H9 (cell line): ENCODE data around the gene CDC14A. TPM values are rescaled to one million over a fixed set of nuclear protein-coding genes. Genes with fewer than 3 reads are reported as not detected.

Experiments used
- DNase-seq: peaks from one replicate; pipeline ENCODE4 v3.0.0-alpha.2; 2017
- H2AFZ ChIP-seq: one replicate; pipeline ENCODE4 v1.6.1; 2013; ENCODE audit warnings: mild to moderate bottlenecking, low read length, control low read depth, moderate library complexity
- H2AK5ac ChIP-seq: 2 replicates; pipeline ENCODE4 v1.6.1; 2013; ENCODE audit warnings: low read length, control low read depth, mixed read lengths; ENCODE audit not compliant: insufficient read length
- H2BK120ac ChIP-seq: one replicate; pipeline ENCODE4 v1.6.1; 2013; ENCODE audit warnings: low read depth, mild to moderate bottlenecking, low read length, control low read depth, inconsistent platforms; ENCODE audit not compliant: poor library complexity, severe bottlenecking
- H2BK12ac ChIP-seq: 2 replicates; pipeline ENCODE4 v1.6.1; 2013; ENCODE audit warnings: low read length, control low read depth, mixed read lengths, low read depth; ENCODE audit not compliant: insufficient read length
- H2BK15ac ChIP-seq: 2 replicates; pipeline ENCODE4 v1.6.1; 2013; ENCODE audit warnings: low read depth, low read length, control low read depth
- H2BK20ac ChIP-seq: one replicate; pipeline ENCODE4 v1.6.1; 2013; ENCODE audit warnings: low read depth, mild to moderate bottlenecking, low read length, control low read depth, inconsistent platforms; ENCODE audit not compliant: poor library complexity, severe bottlenecking
- H2BK5ac ChIP-seq: 2 replicates; pipeline ENCODE4 v1.6.1; 2013; ENCODE audit warnings: low read length, control low read depth, mixed read lengths; ENCODE audit not compliant: insufficient read length
- H3K14ac ChIP-seq: 2 replicates; pipeline ENCODE4 v1.6.1; 2013; ENCODE audit warnings: low read length, control low read depth; ENCODE audit not compliant: insufficient read depth
- H3K18ac ChIP-seq: 2 replicates; pipeline ENCODE4 v1.6.1; 2013; ENCODE audit warnings: low read depth, mild to moderate bottlenecking, mixed read lengths, low read length, control low read depth; ENCODE audit not compliant: insufficient read length
- H3K23ac ChIP-seq: 2 replicates; pipeline ENCODE4 v1.6.1; 2013; ENCODE audit warnings: low read length, control low read depth, mixed read lengths, low read depth; ENCODE audit not compliant: insufficient read length
- H3K23me2 ChIP-seq: 2 replicates; pipeline ENCODE4 v1.6.1; 2013; ENCODE audit warnings: low read depth, mild to moderate bottlenecking, mixed read lengths, low read length, control low read depth; ENCODE audit not compliant: insufficient read length, poor library complexity, severe bottlenecking
- H3K27ac ChIP-seq: 2 replicates; pipeline ENCODE4 v1.5.1; 2013; ENCODE audit warnings: low read length, control low read depth, mixed read lengths, low read depth; ENCODE audit not compliant: insufficient read length
- H3K27me3 ChIP-seq: 2 replicates; pipeline ENCODE4 v1.6.1; 2013; ENCODE audit warnings: low read length, control low read depth, inconsistent platforms; ENCODE audit not compliant: insufficient read depth
- H3K4ac ChIP-seq: 2 replicates; pipeline ENCODE4 v1.6.1; 2013; ENCODE audit warnings: low read depth, mild to moderate bottlenecking, control low read depth, inconsistent platforms, low read length, moderate library complexity
- H3K4me1 ChIP-seq: 2 replicates; pipeline ENCODE4 v1.6.1; 2013; ENCODE audit warnings: low read length, control low read depth, inconsistent platforms; ENCODE audit not compliant: insufficient read depth
- H3K4me2 ChIP-seq: 2 replicates; pipeline ENCODE4 v1.6.1; 2013; ENCODE audit warnings: low read length, control low read depth, mixed read lengths; ENCODE audit not compliant: insufficient read length, insufficient read depth
- H3K56ac ChIP-seq: 2 replicates; pipeline ENCODE4 v1.6.1; 2013; ENCODE audit warnings: low read depth, mild to moderate bottlenecking, mixed read lengths, low read length, control low read depth; ENCODE audit not compliant: insufficient read length
- H3K79me1 ChIP-seq: 2 replicates; pipeline ENCODE4 v1.6.1; 2013; ENCODE audit warnings: low read depth, mild to moderate bottlenecking, moderate library complexity, low read length, control low read depth, inconsistent platforms; ENCODE audit not compliant: insufficient read depth, poor library complexity, severe bottlenecking
- H3K79me2 ChIP-seq: 2 replicates; pipeline ENCODE4 v1.6.1; 2013; ENCODE audit warnings: low read length, control low read depth, inconsistent platforms; ENCODE audit not compliant: insufficient read depth
- H3K9ac ChIP-seq: 2 replicates; pipeline ENCODE4 v1.6.1; 2013; ENCODE audit warnings: low read length, control low read depth, mixed read lengths; ENCODE audit not compliant: insufficient read length; ENCODE audit errors: extremely low read depth
- H3K9me3 ChIP-seq: one replicate; pipeline ENCODE4 v1.6.1; 2013; ENCODE audit warnings: low read depth, low read length, inconsistent platforms; ENCODE audit not compliant: control insufficient read depth
- H3T11ph ChIP-seq: one replicate; pipeline ENCODE4 v1.6.1; 2013; ENCODE audit warnings: mild to moderate bottlenecking, low read length, control low read depth, inconsistent platforms
- H4K20me1 ChIP-seq: one replicate; pipeline ENCODE4 v1.6.1; 2013; ENCODE audit not compliant: control insufficient read depth, insufficient read length, insufficient read depth
- H4K5ac ChIP-seq: 2 replicates; pipeline ENCODE4 v1.6.1; 2013; ENCODE audit warnings: low read depth, mild to moderate bottlenecking, mixed read lengths, low read length, control low read depth; ENCODE audit not compliant: insufficient read length
- H4K8ac ChIP-seq: replicated peaks from 2 replicates; pipeline ENCODE4 v1.6.1; 2013; ENCODE audit warnings: low read length, control low read depth, mixed read lengths, low read depth; ENCODE audit not compliant: insufficient read length
- H4K91ac ChIP-seq: 2 replicates; pipeline ENCODE4 v1.6.1; 2013; ENCODE audit warnings: low read depth, mild to moderate bottlenecking, moderate library complexity, mixed read lengths, low read length, control low read depth; ENCODE audit not compliant: insufficient read length
- H3K27ac Mint-ChIP-seq, 3 experiments: 2 replicates in 2 of 3; 3 replicates in 1 of 3; pipeline ENCODE4 v1.8.0; 2020 to 2021; ENCODE audit warnings: mixed read lengths in 3 of 3, mild to moderate bottlenecking in 1 of 3, moderate library complexity in 1 of 3
- H3K27me3 Mint-ChIP-seq: 2 replicates; pipeline ENCODE4 v1.8.0; 2021; ENCODE audit warnings: low read depth, mild to moderate bottlenecking, moderate library complexity, mixed read lengths
- H3K36me3 Mint-ChIP-seq, 3 experiments: 2 replicates in 2 of 3; 3 replicates in 1 of 3; pipeline ENCODE4 v1.8.0; 2020 to 2021; ENCODE audit warnings: low read depth in 3 of 3, mixed read lengths in 3 of 3; ENCODE audit not compliant: insufficient read depth in 1 of 3
- H3K4me1 Mint-ChIP-seq, 2 experiments: 2 replicates each; pipeline ENCODE4 v1.8.0; 2020; ENCODE audit warnings: mixed read lengths in 2 of 2
- H3K4me3 Mint-ChIP-seq, 2 experiments: 2 replicates in 1 of 2; 3 replicates in 1 of 2; pipeline ENCODE4 v1.8.0; 2020 to 2021; ENCODE audit warnings: mild to moderate bottlenecking in 2 of 2, mixed read lengths in 2 of 2, moderate library complexity in 1 of 2
- H3K9me3 Mint-ChIP-seq, 2 experiments: 2 replicates in 1 of 2; 3 replicates in 1 of 2; pipeline ENCODE4 v1.8.0; 2020; ENCODE audit warnings: mild to moderate bottlenecking in 2 of 2, mixed read lengths in 2 of 2, moderate library complexity in 1 of 2
- CTCF ChIP-seq: fragments of 200-600 bp; sonication (generic); conservative IDR thresholded peaks from 3 replicates; pipeline ENCODE4 v1.8.0; 2021; ENCODE audit warnings: antibody characterized with exemption, mild to moderate bottlenecking
- WGBS: extraction: QIAGEN DNeasy Blood & Tissue Kit; methylation state at CpG from one replicate; pipeline ENCODE4 v1.1.7; 2013; ENCODE audit warnings: missing lambda C conversion rate, low lambda C conversion rate, mixed read lengths; ENCODE audit not compliant: insufficient read length; ENCODE audit errors: extremely low coverage; 5-methylcytosine and 5-hydroxymethylcytosine counted together
- total RNA-seq: library from RNA; stranded (reverse); gene quantifications from 2 replicates; pipeline ENCODE4 v1.2.1, GENCODE V29; 2021

CDC14A gene
- total RNA-seq, 1 experiment from 2014 or later: 8.9 TPM

GRCh38 chr1:100536031-100536430 lies 183.7 kb downstream of the CDC14A start:
- no peak overlapping the region for H3K27ac ChIP-seq
- no peak overlapping the region for H3K56ac ChIP-seq
- peaks cover 3% of the 10 kb centered on the region for H3K23me2 ChIP-seq
- no peak overlapping the region for H2BK120ac ChIP-seq
- no peak overlapping the region for H3K9ac ChIP-seq
- H3K4me1 Mint-ChIP-seq: peaks cover 12 to 23% of the 10 kb centered on the region in 2 experiments
- H3T11ph ChIP-seq: no peak overlapping the region
- no peak overlapping the region for H2BK20ac ChIP-seq
- no CpG with 5 or more reads among the region's 3 CpGs for WGBS
- H3K4me1 ChIP-seq: no peaks in the 10 kb centered on the region
- no peaks in the 10 kb centered on the region for H3K79me1 ChIP-seq
- H3K4me2 ChIP-seq: no peak overlapping the region
- no peaks in the 10 kb centered on the region for H4K20me1 ChIP-seq
- no peaks in the 10 kb centered on the region for H3K9me3 Mint-ChIP-seq
- TF ChIP-seq CTCF: no peak
- no peaks in the 10 kb centered on the region for H3K79me2 ChIP-seq
- no peak for DNase-seq
- H3K27ac Mint-ChIP-seq: no peak overlapping the region
- H2AFZ ChIP-seq: no peak overlapping the region
- H3K18ac ChIP-seq: no peak overlapping the region
- no peaks in the 10 kb centered on the region for H3K36me3 Mint-ChIP-seq
- no peak overlapping the region for H3K4ac ChIP-seq
- no peak overlapping the region for H3K4me3 Mint-ChIP-seq
- H3K14ac ChIP-seq: no peak overlapping the region
- H3K27me3 ChIP-seq: peaks cover 36% of the 10 kb centered on the region; the same call in 1 of the 2 replicates
- no peak overlapping the region for H2BK12ac ChIP-seq
- no peak overlapping the region for H2BK5ac ChIP-seq
- no peak overlapping the region for H4K5ac ChIP-seq
- no peak overlapping the region for H2BK15ac ChIP-seq
- H4K8ac ChIP-seq: no peak overlapping the region
- no peaks in the 10 kb centered on the region for H3K9me3 ChIP-seq
- no peak overlapping the region for H2AK5ac ChIP-seq
- peaks cover 62% of the 10 kb centered on the region for H3K27me3 Mint-ChIP-seq
- H4K91ac ChIP-seq: no peak overlapping the region
- H3K23ac ChIP-seq: no peak overlapping the region
